Neuron (in vitro differentiated cells): ENCODE results near the gene EME2.
A peak's percentile ranks its signal among the peaks of the same experiment; 100 is the strongest.

Experiments used
- H2AFZ ChIP-seq: one replicate; pipeline ENCODE4 v1.6.1; 2013; ENCODE audit warnings: low read depth, mild to moderate bottlenecking, inconsistent platforms, low read length, moderate library complexity
- H3K27me3 ChIP-seq: one replicate; pipeline ENCODE4 v1.6.1; 2013; ENCODE audit warnings: low read length; ENCODE audit not compliant: insufficient read depth
- H3K36me3 ChIP-seq: one replicate; pipeline ENCODE4 v1.6.1; 2013; ENCODE audit warnings: low read length; ENCODE audit not compliant: insufficient read depth
- H3K4me1 ChIP-seq: one replicate; pipeline ENCODE4 v1.6.1; 2013; ENCODE audit warnings: low read length; ENCODE audit not compliant: insufficient read depth
- H3K4me3 ChIP-seq: 2 replicates; pipeline ENCODE4 v1.5.1; 2013; ENCODE audit warnings: mild to moderate bottlenecking, low read length, moderate library complexity
- H3K9me3 ChIP-seq: one replicate; pipeline ENCODE4 v1.6.1; 2013; ENCODE audit warnings: low read length

EME2 gene

GRCh38 chr16:1820946-1821290 is 48.3 kb downstream of the EME2 start:
- Histone ChIP-seq H3K36me3 (peaks cover 20% of the 10 kb centered on the region), H3K9me3 (no peaks in the 10 kb centered on the region), H3K27me3 (no peaks in the 10 kb centered on the region), H3K4me1 (peaks cover 8% of the 10 kb centered on the region), H3K4me3 (no peak overlapping the region), H2AFZ (no peak overlapping the region)

GRCh38 chr16:1821861-1822611 is 49.4 kb downstream of the EME2 start:
- no peaks in the 10 kb centered on the region for H3K9me3 ChIP-seq
- H3K36me3 ChIP-seq = peaks cover 13% of the 10 kb centered on the region
- peaks cover 8% of the 10 kb centered on the region for H3K4me1 ChIP-seq
- H3K27me3 ChIP-seq = no peaks in the 10 kb centered on the region
- no peak overlapping the region for H3K4me3 ChIP-seq
- H2AFZ ChIP-seq = no peak overlapping the region

- Histone ChIP-seq H3K4me3 (no peak overlapping the region), H3K27me3 (no peaks in the 10 kb centered on the region), H3K4me1 (peaks cover 8% of the 10 kb centered on the region), H3K36me3 (peaks cover 13% of the 10 kb centered on the region), H2AFZ (no peak overlapping the region), H3K9me3 (no peaks in the 10 kb centered on the region)
Measured at GRCh38 chr16:1822801-1823200, 50.2 kb downstream of the EME2 start.

- Histone ChIP-seq H3K4me3 (no peak overlapping the region), H3K36me3 (peaks cover 14% of the 10 kb centered on the region), H3K27me3 (no peaks in the 10 kb centered on the region), H3K4me1 (peaks cover 15% of the 10 kb centered on the region), H2AFZ (no peak overlapping the region), H3K9me3 (no peaks in the 10 kb centered on the region)
Measured at GRCh38 chr16:1823821-1824220, 51.2 kb downstream of the EME2 start.

GRCh38 chr16:1825381-1825863 is 52.8 kb downstream of the EME2 start:
- no peaks in the 10 kb centered on the region for H3K27me3 ChIP-seq
- H3K4me3 ChIP-seq = peak overlapping the region; percentile 71
- peaks cover 21% of the 10 kb centered on the region for H3K4me1 ChIP-seq
- no peaks in the 10 kb centered on the region for H3K9me3 ChIP-seq
- H3K36me3 ChIP-seq = peaks cover 20% of the 10 kb centered on the region
- no peak overlapping the region for H2AFZ ChIP-seq
